HepG2 (cell line): ENCODE measurements around the gene DDX23.

Source experiments
- CBX5 ChIP-seq: sonication (generic); formaldehyde crosslinking; IDR thresholded peaks from 2 replicates; pipeline ENCODE4 v1.4.0; 2020; ENCODE audit warnings: missing genetic modification reagents, borderline replicate concordance
- ERF ChIP-seq: IDR thresholded peaks from 2 replicates; pipeline ENCODE4 v1.6.1; 2018; ENCODE audit warnings: missing biosample characterization, missing genetic modification reagents
- FOXM1 ChIP-seq: sonication (generic); formaldehyde crosslinking; IDR thresholded peaks from 2 replicates; pipeline ENCODE4 v1.5.0; 2020; ENCODE audit warnings: missing genetic modification reagents
- HNRNPUL1 ChIP-seq: fragments of 200-400 bp; formaldehyde crosslinking; IDR thresholded peaks from 2 replicates; pipeline ENCODE4 v1.6.1; 2017; ENCODE audit warnings: low read depth, mild to moderate bottlenecking, low read length, moderate library complexity
- IKZF1 ChIP-seq: fragments of 450-650 bp; IDR thresholded peaks from 2 replicates; pipeline ENCODE4 v1.7.1; 2016
- PAF1 ChIP-seq: IDR thresholded peaks from 2 replicates; pipeline ENCODE4 v1.6.1; 2016; ENCODE audit warnings: missing genetic modification reagents, missing compliant biosample characterization
- ZFX ChIP-seq: sonication (generic); formaldehyde crosslinking; IDR thresholded peaks from 2 replicates; pipeline ENCODE4 v1.4.0; 2020; ENCODE audit warnings: mild to moderate bottlenecking, low read depth, missing genetic modification reagents, moderate library complexity
- ZNF10 ChIP-seq: sonication (generic); formaldehyde crosslinking; IDR thresholded peaks from 2 replicates; pipeline ENCODE4 v1.4.0; 2020; ENCODE audit warnings: mild to moderate bottlenecking, low read depth, missing genetic modification reagents, borderline replicate concordance
- ZNF101 ChIP-seq: sonication (generic); formaldehyde crosslinking; IDR thresholded peaks from 2 replicates; pipeline ENCODE4 v1.4.0; 2020; ENCODE audit warnings: mild to moderate bottlenecking, low read depth, missing genetic modification reagents, borderline replicate concordance
- ZNF20 ChIP-seq: sonication (generic); formaldehyde crosslinking; IDR thresholded peaks from 2 replicates; pipeline ENCODE4 v1.4.0; 2020; ENCODE audit warnings: mild to moderate bottlenecking, moderate library complexity, missing genetic modification reagents
- TF ChIP-seq, protein P1 (sequence below): sonication (generic); formaldehyde crosslinking; IDR thresholded peaks from 2 replicates; pipeline ENCODE4 v1.5.0; 2020; ENCODE audit warnings: mild to moderate bottlenecking, missing genetic modification reagents, moderate library complexity
- TF ChIP-seq, protein P2 (sequence below): sonication (generic); formaldehyde crosslinking; IDR thresholded peaks from 2 replicates; pipeline ENCODE4 v1.5.0; 2020; ENCODE audit warnings: mild to moderate bottlenecking, missing genetic modification reagents

DNA sequence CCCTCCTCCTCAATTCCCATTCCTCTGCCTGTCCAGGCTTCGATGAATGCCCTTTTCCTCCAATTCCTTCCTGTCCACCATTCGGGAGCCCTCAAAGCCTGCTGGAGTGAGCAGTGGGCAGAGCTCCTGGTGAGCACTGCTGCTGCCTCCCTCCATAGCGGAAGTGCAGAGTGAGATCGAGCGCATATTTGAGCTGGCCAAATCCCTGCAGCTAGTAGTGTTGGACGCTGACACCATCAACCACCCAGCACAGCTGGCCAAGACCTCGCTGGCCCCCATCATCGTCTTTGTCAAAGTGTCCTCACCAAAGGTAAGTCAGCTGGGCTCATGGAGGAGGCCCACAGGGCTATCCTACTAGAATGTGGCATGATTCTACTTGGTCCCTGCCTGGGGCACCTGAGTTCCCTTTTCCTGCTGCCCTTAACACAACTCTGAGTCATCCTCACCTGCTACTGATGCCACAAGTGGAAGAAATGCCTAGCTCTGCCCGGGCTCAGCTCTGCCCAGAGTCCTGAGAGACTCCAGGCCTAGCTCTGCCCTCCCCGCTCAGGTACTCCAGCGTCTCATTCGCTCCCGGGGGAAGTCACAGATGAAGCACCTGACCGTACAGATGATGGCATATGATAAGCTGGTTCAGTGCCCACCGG lies 25.6 kb downstream of the DDX23 start:
- no peak for TF ChIP-seq PAF1
- TF ChIP-seq IKZF1, result no peak
- TF ChIP-seq FOXM1 (CRISPR knock-in tag), result no peak
- no peak for TF ChIP-seq HNRNPUL1
- no peak for TF ChIP-seq ERF (CRISPR knock-in tag)
- TF ChIP-seq ZFX (CRISPR knock-in tag), result no peak
- TF ChIP-seq ZNF10 (CRISPR knock-in tag), result no peak
- TF ChIP-seq, protein P1, sequence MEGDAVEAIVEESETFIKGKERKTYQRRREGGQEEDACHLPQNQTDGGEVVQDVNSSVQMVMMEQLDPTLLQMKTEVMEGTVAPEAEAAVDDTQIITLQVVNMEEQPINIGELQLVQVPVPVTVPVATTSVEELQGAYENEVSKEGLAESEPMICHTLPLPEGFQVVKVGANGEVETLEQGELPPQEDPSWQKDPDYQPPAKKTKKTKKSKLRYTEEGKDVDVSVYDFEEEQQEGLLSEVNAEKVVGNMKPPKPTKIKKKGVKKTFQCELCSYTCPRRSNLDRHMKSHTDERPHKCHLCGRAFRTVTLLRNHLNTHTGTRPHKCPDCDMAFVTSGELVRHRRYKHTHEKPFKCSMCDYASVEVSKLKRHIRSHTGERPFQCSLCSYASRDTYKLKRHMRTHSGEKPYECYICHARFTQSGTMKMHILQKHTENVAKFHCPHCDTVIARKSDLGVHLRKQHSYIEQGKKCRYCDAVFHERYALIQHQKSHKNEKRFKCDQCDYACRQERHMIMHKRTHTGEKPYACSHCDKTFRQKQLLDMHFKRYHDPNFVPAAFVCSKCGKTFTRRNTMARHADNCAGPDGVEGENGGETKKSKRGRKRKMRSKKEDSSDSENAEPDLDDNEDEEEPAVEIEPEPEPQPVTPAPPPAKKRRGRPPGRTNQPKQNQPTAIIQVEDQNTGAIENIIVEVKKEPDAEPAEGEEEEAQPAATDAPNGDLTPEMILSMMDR (CRISPR knock-in tag), result no peak
- TF ChIP-seq CBX5, result no peak
- TF ChIP-seq, protein P2, sequence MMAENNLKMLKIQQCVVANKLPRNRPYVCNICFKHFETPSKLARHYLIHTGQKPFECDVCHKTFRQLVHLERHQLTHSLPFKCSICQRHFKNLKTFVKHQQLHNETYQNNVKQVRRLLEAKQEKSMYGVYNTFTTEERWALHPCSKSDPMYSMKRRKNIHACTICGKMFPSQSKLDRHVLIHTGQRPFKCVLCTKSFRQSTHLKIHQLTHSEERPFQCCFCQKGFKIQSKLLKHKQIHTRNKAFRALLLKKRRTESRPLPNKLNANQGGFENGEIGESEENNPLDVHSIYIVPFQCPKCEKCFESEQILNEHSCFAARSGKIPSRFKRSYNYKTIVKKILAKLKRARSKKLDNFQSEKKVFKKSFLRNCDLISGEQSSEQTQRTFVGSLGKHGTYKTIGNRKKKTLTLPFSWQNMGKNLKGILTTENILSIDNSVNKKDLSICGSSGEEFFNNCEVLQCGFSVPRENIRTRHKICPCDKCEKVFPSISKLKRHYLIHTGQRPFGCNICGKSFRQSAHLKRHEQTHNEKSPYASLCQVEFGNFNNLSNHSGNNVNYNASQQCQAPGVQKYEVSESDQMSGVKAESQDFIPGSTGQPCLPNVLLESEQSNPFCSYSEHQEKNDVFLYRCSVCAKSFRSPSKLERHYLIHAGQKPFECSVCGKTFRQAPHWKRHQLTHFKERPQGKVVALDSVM (CRISPR knock-in tag), result no peak
- TF ChIP-seq ZNF20 (CRISPR knock-in tag), result no peak
- TF ChIP-seq ZNF101 (CRISPR knock-in tag), result no peak
